Esophagus muscularis mucosa (tissue), 4 donors: ENCODE data around the gene CDK19. TPM values are rescaled to one million over a fixed set of nuclear protein-coding genes. Genes with fewer than 3 reads are reported as not detected.

Experiments
- DNase-seq: peaks from one replicate; pipeline ENCODE4 v3.0.0-alpha.2; 2017; ENCODE audit errors: extremely low spot score
- H3K27ac ChIP-seq, 4 donors: fragments of 200-600 bp; sonication (generic); replicated peaks in 1 of 4; 1 replicate in 3 of 4; 2 replicates in 1 of 4; pipeline ENCODE4 v1.5.1; 2016 to 2019; ENCODE audit warnings: mild to moderate bottlenecking in 1 of 4
- H3K27me3 ChIP-seq, 4 donors: fragments of 200-600 bp; sonication (generic); one replicate each; pipeline versions ENCODE4 v1.5.1 to v1.6.0; 2016 to 2019
- H3K36me3 ChIP-seq, 4 donors: fragments of 200-600 bp; sonication (generic); one replicate each; pipeline ENCODE4 v1.5.1; 2016 to 2019
- H3K4me1 ChIP-seq, 4 donors: fragments of 200-600 bp; sonication (generic); one replicate each; pipeline ENCODE4 v1.5.1; 2016 to 2019
- H3K4me3 ChIP-seq, 4 donors: fragments of 200-600 bp; sonication (generic); 1 replicate in 2 of 4; 2 replicates in 2 of 4; pipeline ENCODE4 v1.5.1; 2016 to 2019; ENCODE audit warnings: mild to moderate bottlenecking in 4 of 4, moderate library complexity in 1 of 4
- H3K9me3 ChIP-seq, 4 donors: fragments of 200-600 bp; sonication (generic); 1 replicate in 3 of 4; 2 replicates in 1 of 4; pipeline ENCODE4 v1.5.1; 2016 to 2019
- EP300 ChIP-seq: sonication (generic); formaldehyde crosslinking; IDR thresholded peaks from one replicate; pipeline ENCODE4 v1.6.1; 2017; ENCODE audit warnings: antibody characterized with exemption
- POLR2A ChIP-seq: fragments of 450-650 bp; IDR thresholded peaks from one replicate; pipeline ENCODE4 v1.6.1; 2017; ENCODE audit warnings: antibody characterized with exemption, moderate library complexity, mild to moderate bottlenecking, low read depth
- POLR2AphosphoS5 ChIP-seq, 2 donors: sonication (generic); formaldehyde crosslinking; IDR thresholded peaks; one replicate each; pipeline ENCODE4 v1.6.1; 2017; ENCODE audit warnings: antibody characterized with exemption in 2 of 2
- WGBS: methylation state at CpG from one replicate; pipeline ENCODE4 v1.1.5; 2018; 5-methylcytosine and 5-hydroxymethylcytosine counted together
- intact Hi-C: fragments of 100-400 bp; cut with DNase I; formaldehyde crosslinking; loops from one replicate; pipeline ENCODE4 v1.15.1; 2023
- total RNA-seq, 4 donors: library from RNA; depleted of rRNA; stranded (reverse); fragments of >200 nt; gene quantifications; one replicate each; pipeline versions ENCODE4 v1.1.0 to v1.2.1, GENCODE V29; 2016
- TF ChIP-seq, protein P1 (sequence below), 3 experiments: fragments of 200-600 bp in 2 of 3; fragments of 450-650 bp in 1 of 3; sonication (generic) in 2 of 3; IDR thresholded peaks; one replicate each; pipeline ENCODE4 v1.5.1; 2017 to 2019; ENCODE audit warnings: antibody characterized with exemption in 3 of 3, mild to moderate bottlenecking in 2 of 3, moderate library complexity in 1 of 3

The CDK19 gene
- total RNA-seq, 4 donors from 2014 or later, result 12.0 to 15.0 (median 13.6) TPM

DNA sequence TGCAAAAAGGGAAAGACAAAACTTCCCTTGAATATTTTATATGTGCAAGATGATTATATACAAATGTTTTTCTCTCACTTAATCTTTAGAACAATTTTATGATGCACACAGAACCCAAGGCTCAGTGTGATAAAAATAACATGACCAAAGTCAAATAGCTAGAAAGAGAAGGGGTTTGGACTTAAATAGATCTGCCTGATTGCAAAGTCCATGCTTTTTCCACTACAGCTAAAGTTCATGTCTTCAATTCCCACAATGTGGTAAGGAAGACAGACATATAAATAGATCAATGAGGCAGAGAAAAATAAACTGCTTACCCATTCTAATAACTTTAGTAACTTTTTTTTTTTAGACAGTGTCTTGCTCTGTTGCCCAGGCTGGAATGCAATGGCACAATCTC is 143.8 kb downstream of the CDK19 start:
- H3K36me3 ChIP-seq, result no peaks in the 10 kb centered on the region
- H3K27ac ChIP-seq, result no peak overlapping the region
- no peaks in the 10 kb centered on the region for H3K27me3 ChIP-seq
- no peaks in the 10 kb centered on the region for H3K4me1 ChIP-seq
- H3K4me3 ChIP-seq, result no peak overlapping the region
- no peak for DNase-seq
- no peaks in the 10 kb centered on the region for H3K9me3 ChIP-seq
- TF ChIP-seq, protein P1, sequence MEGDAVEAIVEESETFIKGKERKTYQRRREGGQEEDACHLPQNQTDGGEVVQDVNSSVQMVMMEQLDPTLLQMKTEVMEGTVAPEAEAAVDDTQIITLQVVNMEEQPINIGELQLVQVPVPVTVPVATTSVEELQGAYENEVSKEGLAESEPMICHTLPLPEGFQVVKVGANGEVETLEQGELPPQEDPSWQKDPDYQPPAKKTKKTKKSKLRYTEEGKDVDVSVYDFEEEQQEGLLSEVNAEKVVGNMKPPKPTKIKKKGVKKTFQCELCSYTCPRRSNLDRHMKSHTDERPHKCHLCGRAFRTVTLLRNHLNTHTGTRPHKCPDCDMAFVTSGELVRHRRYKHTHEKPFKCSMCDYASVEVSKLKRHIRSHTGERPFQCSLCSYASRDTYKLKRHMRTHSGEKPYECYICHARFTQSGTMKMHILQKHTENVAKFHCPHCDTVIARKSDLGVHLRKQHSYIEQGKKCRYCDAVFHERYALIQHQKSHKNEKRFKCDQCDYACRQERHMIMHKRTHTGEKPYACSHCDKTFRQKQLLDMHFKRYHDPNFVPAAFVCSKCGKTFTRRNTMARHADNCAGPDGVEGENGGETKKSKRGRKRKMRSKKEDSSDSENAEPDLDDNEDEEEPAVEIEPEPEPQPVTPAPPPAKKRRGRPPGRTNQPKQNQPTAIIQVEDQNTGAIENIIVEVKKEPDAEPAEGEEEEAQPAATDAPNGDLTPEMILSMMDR (IDR thresholded peaks at IDR 0.05), result no peak
- TF ChIP-seq POLR2AphosphoS5 (IDR thresholded peaks at IDR 0.05), result no peak
- no peak for TF ChIP-seq POLR2A
- TF ChIP-seq EP300, result no peak
- intact Hi-C loops, result no loop called here

DNA sequence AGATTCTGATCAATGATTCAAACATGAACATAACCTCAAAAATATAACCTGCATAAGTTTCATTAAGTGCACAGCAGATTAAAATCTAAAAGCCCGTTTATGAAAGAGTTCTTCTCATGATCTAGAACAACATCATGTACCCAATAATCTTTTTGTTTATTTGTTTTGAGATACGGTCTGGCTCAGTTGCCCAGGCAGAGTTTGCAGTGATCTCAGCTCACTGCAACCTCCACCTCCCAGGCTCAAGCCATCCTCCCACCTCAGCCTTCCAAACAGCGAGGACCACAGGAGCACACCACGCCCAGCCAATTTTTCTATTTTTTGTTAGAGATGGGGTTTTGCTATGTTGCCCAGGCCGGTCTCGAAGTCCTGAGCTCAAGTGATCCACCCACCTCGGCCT is 149.7 kb downstream of the CDK19 start:
- 92% methylated on average over 7 of the region's 7 CpGs for WGBS
- Histone ChIP-seq H3K27ac (no peak overlapping the region), H3K4me1 (no peaks in the 10 kb centered on the region), H3K27me3 (no peaks in the 10 kb centered on the region), H3K36me3 (peaks cover 0 to 1% (median 0%) of the 10 kb centered on the region in 4 donors), H3K9me3 (no peaks in the 10 kb centered on the region), H3K4me3 (no peak overlapping the region)
- TF ChIP-seq POLR2A, result no peak
- TF ChIP-seq, protein P1 (IDR thresholded peaks at IDR 0.05), result no peak
- no peak for TF ChIP-seq EP300
- TF ChIP-seq POLR2AphosphoS5 (IDR thresholded peaks at IDR 0.05), result no peak
- DNase-seq, result no peak
- intact Hi-C loops, result no loop called here

DNA sequence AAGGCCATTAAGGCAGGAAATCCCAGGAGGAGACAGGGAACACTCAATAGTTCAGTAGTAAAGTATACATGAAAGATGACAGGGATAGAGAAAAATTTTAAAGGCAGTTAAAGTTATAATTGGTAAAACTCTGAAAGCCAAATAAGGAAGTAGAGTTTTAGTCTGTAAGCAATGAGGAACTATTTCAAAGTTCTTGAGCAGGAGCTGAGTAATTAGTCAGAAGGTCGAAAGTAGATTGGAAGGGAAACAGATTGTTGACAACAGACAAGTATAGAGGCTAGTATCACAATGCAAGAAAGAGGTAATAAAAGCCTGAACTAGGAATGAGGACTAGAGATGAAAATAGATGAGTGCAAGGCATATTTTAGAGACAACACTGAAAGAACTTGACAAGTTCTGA is 150.3 kb downstream of the CDK19 start:
- intact Hi-C loops, result no loop called here
- no peak overlapping the region for H3K4me3 ChIP-seq
- H3K4me1 ChIP-seq, result no peaks in the 10 kb centered on the region
- no peak overlapping the region for H3K27ac ChIP-seq
- 65% methylated on average over 1 of the region's 1 CpG for WGBS
- H3K36me3 ChIP-seq, result peaks cover 0 to 5% (median 0%) of the 10 kb centered on the region in 4 donors
- TF ChIP-seq POLR2AphosphoS5 (IDR thresholded peaks at IDR 0.05) (no peak), EP300 (no peak), POLR2A (no peak)
- TF ChIP-seq, protein P1 (IDR thresholded peaks at IDR 0.05), result no peak
- DNase-seq, result no peak
- H3K27me3 ChIP-seq, result no peaks in the 10 kb centered on the region
- H3K9me3 ChIP-seq, result no peaks in the 10 kb centered on the region

DNA sequence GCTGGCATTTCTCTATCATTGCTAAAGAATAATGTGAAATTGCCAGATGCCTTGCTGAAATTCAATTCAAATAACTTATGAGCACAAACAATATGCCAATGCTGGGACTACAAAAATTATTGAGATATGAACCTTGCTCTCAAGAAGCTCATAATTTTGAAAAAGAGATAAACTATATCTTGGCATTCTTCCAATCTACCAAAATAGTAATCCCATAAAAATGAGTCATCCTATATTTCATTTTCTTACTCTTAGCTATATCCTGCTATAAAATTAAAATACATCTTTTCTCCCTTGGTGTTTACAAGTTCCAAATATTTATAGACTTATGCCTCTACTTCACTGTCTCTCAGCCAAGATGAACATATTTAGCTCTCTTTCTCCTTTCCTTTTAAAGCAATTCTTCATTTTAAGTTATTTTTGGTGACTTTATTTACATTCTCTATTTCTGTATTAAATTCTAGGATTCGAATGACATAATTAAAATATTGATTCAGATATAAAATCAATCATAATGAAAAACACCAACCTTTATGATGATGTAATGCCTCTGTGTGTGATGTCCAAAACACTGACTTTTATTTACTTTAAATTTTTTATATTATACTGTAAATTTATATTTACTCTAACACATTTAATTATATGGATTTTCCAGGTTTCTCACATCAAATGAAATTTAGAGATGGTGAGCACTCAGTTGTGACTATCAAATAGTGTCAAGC is 152.6 kb downstream of the CDK19 start:
- WGBS, result 37% methylated on average over 1 of the region's 1 CpG
- Histone ChIP-seq H3K27me3 (no peaks in the 10 kb centered on the region), H3K4me1 (no peaks in the 10 kb centered on the region), H3K27ac (no peak overlapping the region), H3K36me3 (peaks cover 0 to 5% (median 0%) of the 10 kb centered on the region in 4 donors), H3K9me3 (no peaks in the 10 kb centered on the region), H3K4me3 (no peak overlapping the region)
- TF ChIP-seq POLR2A (no peak), EP300 (no peak), POLR2AphosphoS5 (IDR thresholded peaks at IDR 0.05) (no peak)
- TF ChIP-seq, protein P1 (IDR thresholded peaks at IDR 0.05), result no peak
- DNase-seq, result no peak
- intact Hi-C loops, result no loop called here

DNA sequence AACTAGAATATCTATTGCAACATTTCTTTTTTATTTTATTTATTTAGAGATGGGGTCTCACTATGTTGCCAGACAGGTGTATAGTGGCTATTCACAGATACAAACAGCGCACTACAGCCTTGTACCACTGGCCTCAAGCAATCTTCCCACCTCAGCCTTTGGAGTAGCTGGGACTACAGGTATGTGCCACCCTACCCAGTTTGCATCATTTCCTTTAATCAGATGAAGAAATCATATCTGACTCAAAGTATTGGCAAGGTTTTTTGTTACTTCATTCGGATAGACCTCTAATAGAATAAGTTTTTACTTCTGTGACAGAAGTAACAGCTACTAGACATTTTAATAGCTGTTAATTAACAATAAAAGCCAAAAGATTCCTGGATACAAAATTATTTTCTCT is 153.9 kb downstream of the CDK19 start:
- Histone ChIP-seq H3K36me3 (peaks cover 0 to 5% (median 0%) of the 10 kb centered on the region in 4 donors), H3K4me1 (no peaks in the 10 kb centered on the region), H3K9me3 (no peaks in the 10 kb centered on the region), H3K27me3 (no peaks in the 10 kb centered on the region), H3K4me3 (no peak overlapping the region), H3K27ac (no peak overlapping the region)
- WGBS, result 94% methylated on average over 2 of the region's 2 CpGs
- TF ChIP-seq, protein P1 (IDR thresholded peaks at IDR 0.05), result no peak
- TF ChIP-seq POLR2AphosphoS5 (IDR thresholded peaks at IDR 0.05) (no peak), EP300 (no peak), POLR2A (no peak)
- intact Hi-C loops, result no loop called here
- no peak for DNase-seq
